ENCODE measurements around the gene ADAP2.
"Not testable (repeated sequence)": the region's sequence is repeated elsewhere in the genome, so short reads cannot be mapped to it uniquely, and the experiment has no call there.

GRCh38 chr17:30967911-30968310 lies 46.2 kb downstream of the ADAP2 start:
- TF ChIP-seq, protein P1, sequence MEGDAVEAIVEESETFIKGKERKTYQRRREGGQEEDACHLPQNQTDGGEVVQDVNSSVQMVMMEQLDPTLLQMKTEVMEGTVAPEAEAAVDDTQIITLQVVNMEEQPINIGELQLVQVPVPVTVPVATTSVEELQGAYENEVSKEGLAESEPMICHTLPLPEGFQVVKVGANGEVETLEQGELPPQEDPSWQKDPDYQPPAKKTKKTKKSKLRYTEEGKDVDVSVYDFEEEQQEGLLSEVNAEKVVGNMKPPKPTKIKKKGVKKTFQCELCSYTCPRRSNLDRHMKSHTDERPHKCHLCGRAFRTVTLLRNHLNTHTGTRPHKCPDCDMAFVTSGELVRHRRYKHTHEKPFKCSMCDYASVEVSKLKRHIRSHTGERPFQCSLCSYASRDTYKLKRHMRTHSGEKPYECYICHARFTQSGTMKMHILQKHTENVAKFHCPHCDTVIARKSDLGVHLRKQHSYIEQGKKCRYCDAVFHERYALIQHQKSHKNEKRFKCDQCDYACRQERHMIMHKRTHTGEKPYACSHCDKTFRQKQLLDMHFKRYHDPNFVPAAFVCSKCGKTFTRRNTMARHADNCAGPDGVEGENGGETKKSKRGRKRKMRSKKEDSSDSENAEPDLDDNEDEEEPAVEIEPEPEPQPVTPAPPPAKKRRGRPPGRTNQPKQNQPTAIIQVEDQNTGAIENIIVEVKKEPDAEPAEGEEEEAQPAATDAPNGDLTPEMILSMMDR (IDR thresholded peaks at IDR 0.05) = not testable (repeated sequence)
- TF ChIP-seq POLR2A (IDR thresholded peaks at IDR 0.05) = not testable (repeated sequence)

Data from Peyer's patch (tissue), 4 donors.